Activated CD4-positive, alpha-beta T cell treated with anti-CD3 and anti-CD28 coated beads, Interleukin-10, Interleukin-2, amounts not matched to agents 100 ng/mL and 50 ng/mL, durations not matched to agents 16 hours and 8 hours (primary cell): Measurements from ENCODE around the gene MYLK4.

Experiments
- DNase-seq: peaks from one replicate; pipeline ENCODE4 v3.0.0-alpha.2; 2020

Gene MYLK4

GRCh38 chr6:2754911-2755310, 4.2 kb upstream of the MYLK4 start:
- DNase-seq: no peak

GRCh38 chr6:2754393-2754792, 3.7 kb upstream of the MYLK4 start:
- DNase-seq: no peak

- DNase-seq: no peak
These were observed 3.0 kb upstream of the MYLK4 start for GRCh38 chr6:2753743-2754142.

- DNase-seq: no peak
These were observed 2.4 kb upstream of the MYLK4 start for GRCh38 chr6:2753110-2753489.

- DNase-seq: no peak
These were observed 1.9 kb upstream of the MYLK4 start for GRCh38 chr6:2752477-2753109.

GRCh38 chr6:2751871-2752270, 1.1 kb upstream of the MYLK4 start:
- DNase-seq: no peak

GRCh38 chr6:2749969-2750600, 637 bp downstream of the MYLK4 start:
- DNase-seq: peak; percentile 68

GRCh38 chr6:2748183-2748582, 2.5 kb downstream of the MYLK4 start:
- DNase-seq: no peak

- no peak for DNase-seq
These were observed 4.1 kb downstream of the MYLK4 start for GRCh38 chr6:2746557-2747061.

- no peak for DNase-seq
These were observed 5.5 kb downstream of the MYLK4 start for GRCh38 chr6:2745246-2745645.

- no peak for DNase-seq
These were observed 5.9 kb downstream of the MYLK4 start for GRCh38 chr6:2744778-2745177.

GRCh38 chr6:2744209-2744771, 6.4 kb downstream of the MYLK4 start:
- DNase-seq: no peak

- DNase-seq: no peak
These were observed 7.2 kb downstream of the MYLK4 start for GRCh38 chr6:2743280-2744208.

GRCh38 chr6:2741756-2742155, 9.0 kb downstream of the MYLK4 start:
- no peak for DNase-seq

GRCh38 chr6:2740581-2740980, 10.1 kb downstream of the MYLK4 start:
- DNase-seq: no peak

- DNase-seq: peak; percentile 41
These were observed 11.4 kb downstream of the MYLK4 start for GRCh38 chr6:2739335-2739734.

GRCh38 chr6:2738373-2738979, 12.2 kb downstream of the MYLK4 start:
- peak; percentile 53 for DNase-seq

GRCh38 chr6:2737885-2738284, 12.8 kb downstream of the MYLK4 start:
- no peak for DNase-seq

- no peak for DNase-seq
These were observed 16.1 kb downstream of the MYLK4 start for GRCh38 chr6:2734488-2735166.

GRCh38 chr6:2733736-2734480, 16.8 kb downstream of the MYLK4 start:
- DNase-seq: no peak

- DNase-seq: peak; percentile 57
These were observed 17.4 kb downstream of the MYLK4 start for GRCh38 chr6:2733324-2733723.
